ENCODE results near the gene PIK3C3.

- TF ChIP-seq CTCF (IDR thresholded peaks at IDR 0.05) (no peak), EP300 (IDR thresholded peaks at IDR 0.05) (no peak)
Measured at GRCh38 chr18:41982942-41983660, 28.1 kb downstream of the PIK3C3 start.

All from ovary (tissue), 3 donors.